ENCODE data around the gene TENM4. TPM values are rescaled to one million over a fixed set of nuclear protein-coding genes. Genes with fewer than 3 reads are reported as not detected.

The TENM4 gene
- total RNA-seq, 8 experiments from 2014 or later: 0.59 to 82.2 (median 24.2) TPM

- 0 to 67% (median 47%) methylated on average over 1 to 5 of the region's 6 CpGs; no CpG with 5 or more reads in 1 of the 10 experiments for WGBS, 10 experiments
- peak in 5 of 8 experiments; percentile 86 to 92 (median 92) for ATAC-seq (replicated peaks in 6 of 8)
- in situ Hi-C loops (cut with MboI; ENCODE audit: low pct_unique_long_range_greater_than_20kb in 2 of 9, low sequenced_read_pairs in 9 of 9, unreplicated experiment in 9 of 9): no loop called here
- Histone ChIP-seq H3K4me1 (replicated peaks in 1 of 2) (peaks cover 13 to 41% of the 10 kb centered on the region in 2 donors), H3K4me3 (no peak overlapping the region), H3K27ac (peak overlapping the region; percentile 53 to 78)
Observed at GRCh38 chr11:79321263-79321662, 119.6 kb downstream of the TENM4 start.

DNA sequence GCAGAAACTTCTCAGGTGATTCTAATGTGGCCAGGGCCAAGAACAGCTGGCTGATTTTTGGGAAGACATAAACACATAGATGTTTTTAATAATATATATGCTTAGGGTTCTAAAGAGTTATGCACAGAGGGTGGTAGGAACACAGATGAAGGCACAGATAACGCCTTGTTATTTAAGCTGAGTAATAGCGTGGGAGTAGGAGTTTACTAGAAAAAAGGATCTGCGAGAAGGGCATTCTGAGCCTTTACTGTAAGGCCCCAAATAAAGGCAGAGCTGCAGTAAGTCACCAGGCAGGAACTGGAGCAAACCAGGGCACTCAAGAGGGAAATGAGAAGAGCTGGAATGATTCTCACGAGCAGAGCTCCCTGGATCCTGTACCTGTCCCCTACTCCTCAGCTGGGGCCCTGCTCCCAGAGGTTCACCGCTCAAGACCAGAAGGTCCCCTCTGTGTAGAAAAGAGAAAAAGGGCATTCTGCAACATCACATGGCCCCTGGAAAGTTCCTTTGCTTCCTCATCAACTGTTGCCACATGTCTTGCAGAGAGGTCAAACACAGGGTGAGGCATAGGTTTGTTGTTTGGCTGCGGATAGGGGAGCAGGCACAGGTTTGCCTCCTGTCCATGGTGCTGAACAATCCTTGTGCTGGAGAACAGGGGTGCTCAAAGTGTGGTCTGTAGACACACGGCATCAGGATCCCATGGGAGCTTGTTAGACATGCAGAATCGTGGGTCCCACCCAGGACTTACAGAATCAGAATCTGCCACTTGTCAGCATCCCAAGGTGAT is 125.7 kb downstream of the TENM4 start:
- Histone ChIP-seq H3K4me3 (no peak overlapping the region), H3K27ac (no peak overlapping the region), H3K4me1 (replicated peaks in 1 of 2) (peaks cover 28 to 32% of the 10 kb centered on the region in 2 donors)
- ATAC-seq (replicated peaks in 6 of 8): peak in 5 of 8 experiments; percentile 34 to 42 (median 35)
- 31 to 96% (median 67%) methylated on average over 3 to 6 of the region's 8 CpGs; no CpG with 5 or more reads in 1 of the 10 experiments for WGBS, 10 experiments
- in situ Hi-C loops (cut with MboI; ENCODE audit: low pct_unique_long_range_greater_than_20kb in 2 of 9, low sequenced_read_pairs in 9 of 9, unreplicated experiment in 9 of 9): no loop called here

GRCh38 chr11:79313530-79313913 is 127.3 kb downstream of the TENM4 start:
- WGBS, 10 experiments: 0 to 24% (median 10%) methylated on average over 1 to 4 of the region's 4 CpGs; no CpG with 5 or more reads in 3 of the 10 experiments
- H3K27ac ChIP-seq: peak overlapping the region; percentile 23 to 28
- in situ Hi-C loops (cut with MboI; ENCODE audit: low pct_unique_long_range_greater_than_20kb in 2 of 9, low sequenced_read_pairs in 9 of 9, unreplicated experiment in 9 of 9): no loop called here
- peak overlapping the region in 1 of 5 donors; percentile 3 for H3K4me3 ChIP-seq
- ATAC-seq (replicated peaks in 6 of 8): peak in 5 of 8 experiments; percentile 78 to 87 (median 85)
- H3K4me1 ChIP-seq (replicated peaks in 1 of 2): peaks cover 28 to 32% of the 10 kb centered on the region in 2 donors

DNA sequence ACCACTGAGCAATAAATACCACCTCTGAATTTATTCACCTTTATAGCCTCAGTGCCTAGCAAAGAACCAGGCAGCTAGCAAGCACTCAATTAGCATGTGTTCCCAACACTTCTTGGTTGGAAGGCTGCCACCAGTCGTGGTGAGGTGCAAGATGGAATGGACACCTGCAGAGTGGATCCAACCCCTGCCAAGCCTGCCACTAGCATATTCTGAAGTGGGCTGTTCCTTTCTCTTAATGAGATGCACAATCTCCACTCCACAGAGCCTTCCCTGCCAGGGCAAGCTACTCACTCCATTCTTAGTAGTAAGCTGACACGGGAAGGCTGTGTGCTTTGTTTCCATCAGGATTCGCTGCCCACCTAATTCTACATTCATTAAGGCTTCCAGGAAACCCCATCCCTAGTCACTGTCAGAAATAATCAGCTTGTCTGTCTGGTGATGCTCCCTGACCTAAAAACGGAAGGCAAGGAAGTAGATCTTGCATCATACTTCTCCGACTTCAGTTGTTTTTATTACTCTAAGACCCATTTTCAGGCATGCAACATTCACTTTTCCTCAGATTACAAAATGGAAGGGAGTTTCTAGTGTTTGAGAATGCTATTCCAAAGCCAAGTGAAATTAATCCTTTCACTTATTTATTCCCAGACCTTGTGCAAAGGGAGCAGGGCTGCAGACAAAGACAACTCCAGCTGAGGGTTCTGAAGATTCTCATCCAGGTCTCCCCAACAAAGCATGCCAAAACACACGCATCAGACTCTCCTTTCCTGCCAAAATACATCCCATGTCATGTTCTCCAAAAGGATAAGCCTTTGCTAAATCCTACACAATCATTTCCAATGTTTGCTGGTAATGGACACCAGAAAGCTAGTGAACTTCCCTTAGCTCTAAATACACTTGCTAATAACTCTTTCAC is 128.0 kb downstream of the TENM4 start:
- WGBS, 10 experiments: 0 to 100% (median 36%) methylated on average over 1 to 5 of the region's 6 CpGs
- H3K4me3 ChIP-seq: no peak overlapping the region
- peak overlapping the region in 1 of 2 donors; percentile 28 for H3K27ac ChIP-seq
- in situ Hi-C loops (cut with MboI; ENCODE audit: low pct_unique_long_range_greater_than_20kb in 2 of 9, low sequenced_read_pairs in 9 of 9, unreplicated experiment in 9 of 9): no loop called here
- ATAC-seq (replicated peaks in 6 of 8): peak in 7 of 8 experiments; percentile 37 to 91 (median 63)
- H3K4me1 ChIP-seq (replicated peaks in 1 of 2): peaks cover 28 to 32% of the 10 kb centered on the region in 2 donors

GRCh38 chr11:79311461-79311860 is 129.4 kb downstream of the TENM4 start:
- no peak overlapping the region for H3K4me3 ChIP-seq
- 59 to 100% (median 93%) methylated on average over 1 to 2 of the region's 3 CpGs; no CpG with 5 or more reads in 6 of the 10 experiments for WGBS, 10 experiments
- in situ Hi-C loops (cut with MboI; ENCODE audit: low pct_unique_long_range_greater_than_20kb in 2 of 9, low sequenced_read_pairs in 9 of 9, unreplicated experiment in 9 of 9): no loop called here
- no peak overlapping the region for H3K27ac ChIP-seq
- ATAC-seq (replicated peaks in 6 of 8): no peak
- H3K4me1 ChIP-seq (replicated peaks in 1 of 2): peaks cover 25 to 32% of the 10 kb centered on the region in 2 donors

- in situ Hi-C loops (cut with MboI; ENCODE audit: low pct_unique_long_range_greater_than_20kb in 2 of 9, low sequenced_read_pairs in 9 of 9, unreplicated experiment in 9 of 9): no loop called here
- 5 to 100% (median 82%) methylated on average over 1 to 4 of the region's 5 CpGs; no CpG with 5 or more reads in 2 of the 10 experiments for WGBS, 10 experiments
- no peak overlapping the region for H3K4me3 ChIP-seq
- no peak for ATAC-seq (replicated peaks in 6 of 8)
- H3K4me1 ChIP-seq (replicated peaks in 1 of 2): peaks cover 22% of the 10 kb centered on the region in 2 donors
- H3K27ac ChIP-seq: no peak overlapping the region
Observed at GRCh38 chr11:79309407-79309806, 131.4 kb downstream of the TENM4 start.

DNA sequence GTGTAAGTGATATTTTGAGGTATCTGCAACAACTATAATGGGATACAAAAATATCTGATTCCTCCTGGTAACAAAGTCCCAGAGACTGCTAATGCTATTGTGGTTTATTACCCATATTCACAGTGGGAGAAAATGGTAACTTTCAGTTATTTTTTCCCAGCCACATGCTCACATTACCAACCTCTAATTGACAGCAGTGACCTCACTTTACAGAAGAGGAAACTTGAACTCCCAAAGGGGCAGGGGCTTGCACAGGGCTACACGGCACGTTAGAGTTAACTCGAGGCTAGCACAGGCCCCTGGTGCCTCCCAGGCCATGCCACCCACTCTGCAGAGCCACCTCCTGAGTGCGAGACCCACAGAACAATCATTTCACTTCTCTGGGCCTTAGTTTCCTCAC is 132.4 kb downstream of the TENM4 start:
- peaks cover 12 to 13% of the 10 kb centered on the region in 2 donors for H3K4me1 ChIP-seq (replicated peaks in 1 of 2)
- no peak overlapping the region for H3K27ac ChIP-seq
- in situ Hi-C loops (cut with MboI; ENCODE audit: low pct_unique_long_range_greater_than_20kb in 2 of 9, low sequenced_read_pairs in 9 of 9, unreplicated experiment in 9 of 9): no loop called here
- 27 to 100% (median 87%) methylated on average over 1 to 3 of the region's 4 CpGs; no CpG with 5 or more reads in 5 of the 10 experiments for WGBS, 10 experiments
- no peak for ATAC-seq (replicated peaks in 6 of 8)
- H3K4me3 ChIP-seq: no peak overlapping the region

- no peaks in the 10 kb centered on the region for H3K4me1 ChIP-seq (replicated peaks in 1 of 2)
- no peak overlapping the region for H3K27ac ChIP-seq
- WGBS, 10 experiments: 6 to 79% (median 47%) methylated on average over 1 to 4 of the region's 4 CpGs; no CpG with 5 or more reads in 1 of the 10 experiments
- in situ Hi-C loops (cut with MboI; ENCODE audit: low pct_unique_long_range_greater_than_20kb in 2 of 9, low sequenced_read_pairs in 9 of 9, unreplicated experiment in 9 of 9): no loop called here
- no peak overlapping the region for H3K4me3 ChIP-seq
- peak in 1 of 8 experiments; percentile 23 for ATAC-seq (replicated peaks in 6 of 8)
Observed at GRCh38 chr11:79304599-79305212, 136.1 kb downstream of the TENM4 start.

DNA sequence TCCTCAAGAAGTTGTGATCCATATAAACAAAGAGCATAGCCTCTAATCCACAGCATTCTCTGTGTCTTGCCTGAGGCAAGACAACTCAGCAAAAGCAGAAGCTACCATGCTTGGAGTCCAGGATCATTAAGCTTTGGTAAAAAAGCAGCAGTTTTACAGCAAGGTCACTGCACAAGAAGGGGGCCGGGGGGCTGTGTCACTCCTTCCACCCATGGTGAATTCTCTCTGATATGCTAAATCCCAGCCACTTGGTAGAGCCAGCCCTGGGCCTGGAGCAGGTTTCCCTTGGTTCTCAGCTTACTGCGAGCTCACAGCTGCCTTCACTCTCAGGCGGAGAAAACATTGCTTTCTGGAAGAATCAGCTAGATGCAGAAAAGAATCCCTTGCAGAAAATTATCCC is 144.7 kb downstream of the TENM4 start:
- in situ Hi-C loops (cut with MboI; ENCODE audit: low pct_unique_long_range_greater_than_20kb in 2 of 9, low sequenced_read_pairs in 9 of 9, unreplicated experiment in 9 of 9): no loop called here
- H3K4me3 ChIP-seq: no peak overlapping the region
- peaks cover 12 to 35% of the 10 kb centered on the region in 2 donors for H3K4me1 ChIP-seq (replicated peaks in 1 of 2)
- WGBS, 10 experiments: 44 to 83% (median 50%) methylated on average over 1 to 2 of the region's 3 CpGs; no CpG with 5 or more reads in 6 of the 10 experiments
- no peak overlapping the region for H3K27ac ChIP-seq
- ATAC-seq (replicated peaks in 6 of 8): peak in 5 of 8 experiments; percentile 42 to 91 (median 74)

- 0 to 85% (median 80%) methylated on average over 1 to 7 of the region's 8 CpGs; no CpG with 5 or more reads in 5 of the 10 experiments for WGBS, 10 experiments
- Histone ChIP-seq H3K27ac (no peak overlapping the region), H3K4me1 (replicated peaks in 1 of 2) (peaks cover 12 to 35% of the 10 kb centered on the region in 2 donors), H3K4me3 (no peak overlapping the region)
- in situ Hi-C loops (cut with MboI; ENCODE audit: low pct_unique_long_range_greater_than_20kb in 2 of 9, low sequenced_read_pairs in 9 of 9, unreplicated experiment in 9 of 9): no loop called here
- ATAC-seq (replicated peaks in 6 of 8): peak in 2 of 8 experiments; percentile 41 to 47
Observed at GRCh38 chr11:79294845-79295731, 145.7 kb downstream of the TENM4 start.

DNA sequence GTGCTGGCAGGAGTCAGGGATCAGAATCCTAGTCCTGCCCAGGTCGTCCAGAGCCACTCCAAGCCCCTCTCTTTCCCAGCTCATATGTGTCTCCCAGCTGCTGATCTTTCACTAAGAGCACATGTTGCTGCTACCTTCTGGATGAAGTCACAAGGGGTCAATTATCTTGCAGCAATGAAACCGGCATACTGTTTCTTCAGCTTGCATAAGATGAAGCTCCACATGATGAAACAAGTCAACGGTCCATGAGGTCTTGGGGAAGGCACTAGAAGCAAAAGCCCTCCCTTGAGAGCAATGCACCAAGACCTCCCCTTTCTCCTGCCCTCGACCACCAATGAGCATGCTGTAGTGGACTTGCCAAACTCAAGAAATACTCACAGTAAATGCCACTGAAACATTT is 148.9 kb downstream of the TENM4 start:
- 0 to 94% (median 73%) methylated on average over 1 to 3 of the region's 4 CpGs; no CpG with 5 or more reads in 3 of the 10 experiments for WGBS, 10 experiments
- ATAC-seq (replicated peaks in 6 of 8): peak in 3 of 8 experiments; percentile 44 to 75 (median 51)
- Histone ChIP-seq H3K4me3 (no peak overlapping the region), H3K4me1 (replicated peaks in 1 of 2) (peaks cover 12 to 35% of the 10 kb centered on the region in 2 donors), H3K27ac (no peak overlapping the region)
- in situ Hi-C loops (cut with MboI; ENCODE audit: low pct_unique_long_range_greater_than_20kb in 2 of 9, low sequenced_read_pairs in 9 of 9, unreplicated experiment in 9 of 9): no loop called here

DNA sequence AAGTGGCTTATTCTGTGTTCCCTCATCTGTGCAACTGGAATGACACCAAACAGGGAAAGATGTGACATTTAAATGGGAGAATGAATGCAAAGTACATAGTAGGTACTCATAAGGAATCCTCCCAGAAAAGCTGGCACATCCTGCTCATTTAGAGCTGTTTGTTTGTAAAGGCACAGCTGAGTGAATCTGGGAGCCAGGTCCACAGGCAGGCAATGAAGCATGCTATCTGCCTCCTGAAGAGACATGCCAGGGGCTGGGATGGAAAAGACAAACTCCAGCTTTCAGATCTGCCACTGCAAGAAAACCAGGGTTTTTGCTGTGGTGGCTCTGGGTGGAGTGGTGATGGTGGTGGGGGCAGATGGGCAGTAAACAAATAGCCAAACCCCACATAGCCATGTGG is 150.1 kb downstream of the TENM4 start:
- no peak for ATAC-seq (replicated peaks in 6 of 8)
- in situ Hi-C loops (cut with MboI; ENCODE audit: low pct_unique_long_range_greater_than_20kb in 2 of 9, low sequenced_read_pairs in 9 of 9, unreplicated experiment in 9 of 9): no loop called here

More for the DNA sequence above, 150.1 kb downstream of the TENM4 start:
- H3K4me1 ChIP-seq (replicated peaks in 1 of 2): peaks cover 6 to 26% of the 10 kb centered on the region in 2 donors
- no peak overlapping the region for H3K27ac ChIP-seq
- H3K4me3 ChIP-seq: no peak overlapping the region

Measured in motor neuron (in vitro differentiated cells).